Chondrocyte (in vitro differentiated cells): ENCODE measurements around the gene FSTL5. TPM values are rescaled to one million over a fixed set of nuclear protein-coding genes. Genes with fewer than 3 reads are reported as not detected.

ENCODE experiments used
- DNase-seq: peaks from one replicate; pipeline ENCODE4 v3.0.0; 2021; ENCODE audit warnings: mixed read lengths, low spot score
- H3K27ac Mint-ChIP-seq: one replicate; pipeline ENCODE4 v1.8.0; 2021; ENCODE audit warnings: mild to moderate bottlenecking, moderate library complexity, mixed read lengths; ENCODE audit not compliant: unreplicated experiment
- H3K27me3 Mint-ChIP-seq: 2 replicates; pipeline ENCODE4 v1.8.0; 2021; ENCODE audit warnings: low read depth, mixed read lengths
- H3K36me3 Mint-ChIP-seq: 2 replicates; pipeline ENCODE4 v1.8.0; 2021; ENCODE audit warnings: low read depth, mixed read lengths
- H3K4me1 Mint-ChIP-seq: 2 replicates; pipeline ENCODE4 v1.8.0; 2021; ENCODE audit warnings: low read depth, mild to moderate bottlenecking, mixed read lengths
- H3K4me3 Mint-ChIP-seq: one replicate; pipeline ENCODE4 v1.8.0; 2021; ENCODE audit warnings: mild to moderate bottlenecking, moderate library complexity, mixed read lengths; ENCODE audit not compliant: unreplicated experiment
- H3K9me3 Mint-ChIP-seq: 2 replicates; pipeline ENCODE4 v1.8.0; 2021; ENCODE audit warnings: low read depth, mixed read lengths
- total RNA-seq: library from RNA; stranded (reverse); gene quantifications from 3 replicates; pipeline ENCODE4 v1.2.1, GENCODE V29; 2021
- TF ChIP-seq, protein P1 (sequence below): fragments of 200-600 bp; sonication (generic); IDR thresholded peaks from 2 replicates; pipeline ENCODE4 v1.5.0; 2021; ENCODE audit warnings: antibody characterized with exemption, mild to moderate bottlenecking, moderate library complexity

FSTL5 gene
- total RNA-seq, 1 donor from 2014 or later, result not detected

DNA sequence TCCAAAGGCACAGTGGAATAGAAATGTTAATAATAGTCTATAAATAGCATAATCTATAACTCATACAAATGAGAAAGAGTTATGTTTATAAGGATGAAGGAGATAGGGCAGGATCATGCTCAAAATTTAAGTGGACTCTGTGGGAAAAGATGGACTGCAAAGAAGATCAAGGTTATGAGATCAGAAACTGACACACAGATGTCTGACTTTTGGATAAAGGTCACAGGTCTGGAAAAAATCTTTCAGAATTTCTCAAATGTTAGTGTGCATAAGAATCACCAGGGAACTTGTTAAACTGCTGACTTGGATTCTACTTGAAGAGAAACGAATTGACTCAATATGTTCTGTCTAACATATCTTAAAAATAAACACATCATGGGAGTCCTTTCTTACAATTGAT lies 104.1 kb downstream of the FSTL5 start:
- H3K4me3 Mint-ChIP-seq, result no peak overlapping the region
- H3K27me3 Mint-ChIP-seq, result peaks cover 3% of the 10 kb centered on the region
- H3K9me3 Mint-ChIP-seq, result no peaks in the 10 kb centered on the region
- H3K36me3 Mint-ChIP-seq, result no peaks in the 10 kb centered on the region
- TF ChIP-seq, protein P1, sequence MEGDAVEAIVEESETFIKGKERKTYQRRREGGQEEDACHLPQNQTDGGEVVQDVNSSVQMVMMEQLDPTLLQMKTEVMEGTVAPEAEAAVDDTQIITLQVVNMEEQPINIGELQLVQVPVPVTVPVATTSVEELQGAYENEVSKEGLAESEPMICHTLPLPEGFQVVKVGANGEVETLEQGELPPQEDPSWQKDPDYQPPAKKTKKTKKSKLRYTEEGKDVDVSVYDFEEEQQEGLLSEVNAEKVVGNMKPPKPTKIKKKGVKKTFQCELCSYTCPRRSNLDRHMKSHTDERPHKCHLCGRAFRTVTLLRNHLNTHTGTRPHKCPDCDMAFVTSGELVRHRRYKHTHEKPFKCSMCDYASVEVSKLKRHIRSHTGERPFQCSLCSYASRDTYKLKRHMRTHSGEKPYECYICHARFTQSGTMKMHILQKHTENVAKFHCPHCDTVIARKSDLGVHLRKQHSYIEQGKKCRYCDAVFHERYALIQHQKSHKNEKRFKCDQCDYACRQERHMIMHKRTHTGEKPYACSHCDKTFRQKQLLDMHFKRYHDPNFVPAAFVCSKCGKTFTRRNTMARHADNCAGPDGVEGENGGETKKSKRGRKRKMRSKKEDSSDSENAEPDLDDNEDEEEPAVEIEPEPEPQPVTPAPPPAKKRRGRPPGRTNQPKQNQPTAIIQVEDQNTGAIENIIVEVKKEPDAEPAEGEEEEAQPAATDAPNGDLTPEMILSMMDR, result no peak
- no peak for DNase-seq
- H3K27ac Mint-ChIP-seq, result no peak overlapping the region
- no peaks in the 10 kb centered on the region for H3K4me1 Mint-ChIP-seq

GRCh38 chr4:162056990-162057389 lies 106.8 kb downstream of the FSTL5 start:
- TF ChIP-seq, protein P1, result no peak
- no peak overlapping the region for H3K27ac Mint-ChIP-seq
- DNase-seq, result peak; percentile 42

DNA sequence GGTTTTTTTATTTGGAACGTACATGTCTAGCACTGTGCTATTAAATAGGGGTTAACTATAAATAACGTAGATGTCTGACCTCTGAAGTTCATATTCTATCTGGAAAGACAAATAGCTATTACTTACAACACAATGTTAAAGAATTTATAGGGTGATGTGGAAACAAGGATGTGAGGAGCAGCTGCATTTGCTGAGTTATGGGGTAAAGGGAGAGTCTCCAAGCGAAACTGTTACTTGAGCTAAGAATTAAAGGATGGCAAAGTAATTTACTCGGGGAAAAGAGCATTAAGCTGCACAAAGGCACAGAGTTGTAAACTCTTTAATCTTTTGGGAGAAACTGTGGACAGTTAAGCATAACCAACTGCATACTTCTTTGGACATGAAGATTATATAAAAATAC lies 117.7 kb downstream of the FSTL5 start:
- no peak for DNase-seq
- Mint-ChIP-seq H3K4me1 (no peaks in the 10 kb centered on the region), H3K27ac (no peak overlapping the region), H3K4me3 (no peak overlapping the region), H3K27me3 (peaks cover 10% of the 10 kb centered on the region), H3K36me3 (no peaks in the 10 kb centered on the region), H3K9me3 (no peaks in the 10 kb centered on the region)
- TF ChIP-seq, protein P1, result no peak

More at GRCh38 chr4:162056990-162057389, 106.8 kb downstream of the FSTL5 start:
- no peaks in the 10 kb centered on the region for H3K9me3 Mint-ChIP-seq
- no peak overlapping the region for H3K4me3 Mint-ChIP-seq
- no peaks in the 10 kb centered on the region for H3K4me1 Mint-ChIP-seq
- H3K27me3 Mint-ChIP-seq, result peaks cover 5% of the 10 kb centered on the region
- no peaks in the 10 kb centered on the region for H3K36me3 Mint-ChIP-seq

DNA sequence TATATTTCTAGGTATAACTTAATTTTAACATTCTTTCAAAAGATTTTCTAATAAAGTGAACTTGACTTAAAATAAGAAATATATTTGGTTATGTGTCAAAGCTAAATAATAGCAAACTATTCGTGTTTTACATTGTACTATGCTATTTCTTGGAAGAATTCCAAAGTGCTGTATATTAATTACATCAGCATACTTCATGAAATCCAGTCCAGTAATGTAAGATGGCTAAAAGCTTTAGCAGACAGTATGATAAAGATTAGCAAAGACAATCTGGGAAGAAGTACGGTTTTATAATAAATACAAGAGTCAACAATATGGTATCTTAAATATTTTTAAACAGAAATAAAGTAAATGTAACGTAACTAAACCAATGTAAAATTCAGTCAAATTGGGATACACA lies 125.7 kb downstream of the FSTL5 start:
- TF ChIP-seq, protein P1, result no peak
- Mint-ChIP-seq H3K9me3 (no peaks in the 10 kb centered on the region), H3K27me3 (peaks cover 5% of the 10 kb centered on the region), H3K36me3 (no peaks in the 10 kb centered on the region), H3K4me1 (no peaks in the 10 kb centered on the region), H3K27ac (no peak overlapping the region), H3K4me3 (no peak overlapping the region)
- no peak for DNase-seq

DNA sequence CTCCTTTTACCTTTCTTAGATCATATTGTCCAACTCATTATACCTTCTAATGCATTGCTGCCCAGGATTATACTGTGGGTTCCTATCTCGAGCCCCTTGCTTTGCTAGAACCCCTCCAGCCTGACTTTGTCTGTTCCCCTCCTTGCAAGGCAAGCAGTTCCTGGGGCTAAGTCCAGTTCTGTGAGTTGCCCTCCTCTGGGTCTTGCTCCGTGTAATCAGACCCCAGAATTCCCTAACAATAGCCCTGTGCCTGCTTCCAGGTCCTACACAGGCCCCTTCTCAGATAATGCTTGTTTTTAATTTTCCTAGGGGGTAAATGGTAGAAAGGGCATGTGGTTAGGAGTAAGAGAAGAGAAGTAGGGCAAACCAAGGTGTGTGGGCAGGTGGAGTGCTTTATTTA lies 145.9 kb downstream of the FSTL5 start:
- peaks cover 9% of the 10 kb centered on the region for H3K27me3 Mint-ChIP-seq

More for the DNA sequence above, 145.9 kb downstream of the FSTL5 start:
- Mint-ChIP-seq H3K27ac (no peak overlapping the region), H3K4me3 (no peak overlapping the region), H3K9me3 (no peaks in the 10 kb centered on the region), H3K36me3 (no peaks in the 10 kb centered on the region), H3K4me1 (no peaks in the 10 kb centered on the region)
- TF ChIP-seq, protein P1, result no peak
- no peak for DNase-seq
